ENCODE results near the gene NUDT13.

DNA sequence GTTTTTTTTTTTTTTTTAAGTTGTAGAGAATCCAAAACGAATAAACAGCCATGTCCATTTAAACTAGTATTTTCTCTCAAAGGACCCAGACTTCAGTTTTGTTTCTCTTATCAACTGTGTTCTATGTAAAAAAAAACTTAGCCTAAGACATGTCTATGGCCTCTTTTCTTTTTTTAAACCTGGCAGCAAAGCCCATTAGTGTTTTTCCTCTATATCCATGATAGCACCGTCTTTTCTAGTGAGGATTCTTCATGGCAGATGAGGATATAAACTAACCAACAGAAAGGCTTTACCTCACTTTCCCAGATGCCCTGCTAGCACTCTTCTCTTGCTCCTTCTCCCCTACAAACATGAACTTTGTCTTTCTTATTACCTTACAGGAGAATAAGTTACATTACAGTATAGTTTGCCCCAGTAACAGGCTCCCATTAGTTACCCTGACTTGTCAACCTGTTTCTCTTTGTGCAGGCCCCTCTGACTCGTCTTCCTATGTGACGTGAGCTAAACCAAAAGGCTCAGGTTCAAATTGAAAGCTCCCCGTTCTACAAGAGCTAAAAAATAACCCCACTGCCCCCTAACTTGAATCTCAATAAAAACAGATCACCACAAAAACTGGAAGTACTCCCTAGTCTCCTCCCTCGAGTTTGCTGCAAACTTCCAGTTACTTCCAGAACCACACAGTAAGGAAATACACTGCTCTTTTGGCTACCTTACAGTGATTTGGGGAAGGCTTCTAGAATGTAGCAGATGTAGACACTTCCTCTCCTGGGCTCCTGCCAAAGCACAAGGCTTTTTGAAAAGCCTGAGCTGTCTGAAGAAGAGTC is 33.7 kb upstream of the NUDT13 start:
- TF ChIP-seq, protein P1, sequence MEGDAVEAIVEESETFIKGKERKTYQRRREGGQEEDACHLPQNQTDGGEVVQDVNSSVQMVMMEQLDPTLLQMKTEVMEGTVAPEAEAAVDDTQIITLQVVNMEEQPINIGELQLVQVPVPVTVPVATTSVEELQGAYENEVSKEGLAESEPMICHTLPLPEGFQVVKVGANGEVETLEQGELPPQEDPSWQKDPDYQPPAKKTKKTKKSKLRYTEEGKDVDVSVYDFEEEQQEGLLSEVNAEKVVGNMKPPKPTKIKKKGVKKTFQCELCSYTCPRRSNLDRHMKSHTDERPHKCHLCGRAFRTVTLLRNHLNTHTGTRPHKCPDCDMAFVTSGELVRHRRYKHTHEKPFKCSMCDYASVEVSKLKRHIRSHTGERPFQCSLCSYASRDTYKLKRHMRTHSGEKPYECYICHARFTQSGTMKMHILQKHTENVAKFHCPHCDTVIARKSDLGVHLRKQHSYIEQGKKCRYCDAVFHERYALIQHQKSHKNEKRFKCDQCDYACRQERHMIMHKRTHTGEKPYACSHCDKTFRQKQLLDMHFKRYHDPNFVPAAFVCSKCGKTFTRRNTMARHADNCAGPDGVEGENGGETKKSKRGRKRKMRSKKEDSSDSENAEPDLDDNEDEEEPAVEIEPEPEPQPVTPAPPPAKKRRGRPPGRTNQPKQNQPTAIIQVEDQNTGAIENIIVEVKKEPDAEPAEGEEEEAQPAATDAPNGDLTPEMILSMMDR (IDR thresholded peaks at IDR 0.05): no peak
- no peak for TF ChIP-seq EZH2 (IDR thresholded peaks at IDR 0.05; ENCODE audit: borderline replicate concordance, insufficient read depth, low read depth, low read length, poor library complexity, severe bottlenecking)

Data from B cell (primary cell).